Activated naive CD4-positive, alpha-beta T cell treated with anti-CD3 and anti-CD28 coated beads, Interleukin-2, amount 50 U/mL, for 72 hours (primary cell): ENCODE data around the gene ARHGEF35. TPM values are rescaled to one million over a fixed set of nuclear protein-coding genes. Genes with fewer than 3 reads are reported as not detected.
"Not testable (repeated sequence)": the region's sequence is repeated elsewhere in the genome, so short reads cannot be mapped to it uniquely, and the experiment has no call there.

Experiments used
- ATAC-seq, 2 donors: fragments of 150-1000 bp; cut with Tn5 transposase; 2 replicates each; pipeline ENCODE4 v1.10.0; 2021; ENCODE audit warnings: mild to moderate bottlenecking in 2 of 2, moderate library complexity in 2 of 2
- DNase-seq, 2 donors: peaks; one replicate each; pipeline ENCODE4 v3.0.0; 2021 to 2022; ENCODE audit warnings: low spot score in 2 of 2
- H3K27ac Mint-ChIP-seq, 2 donors: one replicate each; pipeline ENCODE4 v1.8.0; 2022; ENCODE audit warnings: mild to moderate bottlenecking in 2 of 2, mixed read lengths in 2 of 2
- H3K36me3 Mint-ChIP-seq, 2 donors: one replicate each; pipeline ENCODE4 v1.8.0; 2022; ENCODE audit warnings: mixed read lengths in 2 of 2
- H3K9me3 Mint-ChIP-seq, 2 donors: one replicate each; pipeline ENCODE4 v1.8.0; 2022; ENCODE audit warnings: mixed read lengths in 2 of 2
- total RNA-seq, 2 donors: library from RNA; stranded (reverse); gene quantifications; one replicate each; pipeline ENCODE4 v1.2.3, GENCODE V29; 2022

Gene ARHGEF35
- total RNA-seq: 1 to 10 TPM in 1 of 2 donors, under 1 TPM in 1; 0.19 to 4.6 TPM

GRCh38 chr7:144195212-144195872 is at the start of gene ARHGEF35:
Gene ARHGEF35, minus strand, starts transcription at chr7:144195833. Its CDS starts 7,450 bp downstream, at chr7:144188383.
- ATAC-seq: peak; percentile 75 to 83
- not testable (repeated sequence) for H3K27ac Mint-ChIP-seq, DNase-seq, H3K9me3 Mint-ChIP-seq, H3K36me3 Mint-ChIP-seq

GRCh38 chr7:144245372-144245771 is 49.7 kb upstream of the ARHGEF35 start:
- H3K36me3 Mint-ChIP-seq, DNase-seq, H3K9me3 Mint-ChIP-seq, H3K27ac Mint-ChIP-seq, ATAC-seq: not testable (repeated sequence)

- not testable (repeated sequence) for DNase-seq, H3K36me3 Mint-ChIP-seq, ATAC-seq, H3K27ac Mint-ChIP-seq, H3K9me3 Mint-ChIP-seq
Measured at GRCh38 chr7:144239365-144239764, 43.7 kb upstream of the ARHGEF35 start, which contains the start of gene OR2A42. Gene OR2A42, minus strand, starts transcription at chr7:144239605. Its CDS starts 6,762 bp downstream, at chr7:144232843.

- not testable (repeated sequence) for DNase-seq, ATAC-seq, H3K9me3 Mint-ChIP-seq, H3K36me3 Mint-ChIP-seq, H3K27ac Mint-ChIP-seq
Measured at GRCh38 chr7:144238530-144239082, 43.0 kb upstream of the ARHGEF35 start.

GRCh38 chr7:144233039-144233438 is 37.4 kb upstream of the ARHGEF35 start:
- DNase-seq, ATAC-seq, H3K9me3 Mint-ChIP-seq, H3K27ac Mint-ChIP-seq, H3K36me3 Mint-ChIP-seq: not testable (repeated sequence)

- DNase-seq, ATAC-seq, H3K27ac Mint-ChIP-seq, H3K9me3 Mint-ChIP-seq, H3K36me3 Mint-ChIP-seq: not testable (repeated sequence)
Measured at GRCh38 chr7:144231027-144231426, 35.4 kb upstream of the ARHGEF35 start.

- DNase-seq, H3K9me3 Mint-ChIP-seq, H3K27ac Mint-ChIP-seq, H3K36me3 Mint-ChIP-seq, ATAC-seq: not testable (repeated sequence)
Measured at GRCh38 chr7:144228810-144229209, 33.2 kb upstream of the ARHGEF35 start.

GRCh38 chr7:144226866-144227265 is 31.2 kb upstream of the ARHGEF35 start:
- not testable (repeated sequence) for H3K27ac Mint-ChIP-seq, ATAC-seq, H3K9me3 Mint-ChIP-seq, H3K36me3 Mint-ChIP-seq, DNase-seq

- H3K27ac Mint-ChIP-seq, H3K36me3 Mint-ChIP-seq, H3K9me3 Mint-ChIP-seq, DNase-seq, ATAC-seq: not testable (repeated sequence)
Measured at GRCh38 chr7:144223675-144224074, 28.0 kb upstream of the ARHGEF35 start.

GRCh38 chr7:144220531-144220930 is 24.9 kb upstream of the ARHGEF35 start:
- H3K27ac Mint-ChIP-seq, DNase-seq, ATAC-seq, H3K36me3 Mint-ChIP-seq, H3K9me3 Mint-ChIP-seq: not testable (repeated sequence)

- H3K9me3 Mint-ChIP-seq, H3K36me3 Mint-ChIP-seq, H3K27ac Mint-ChIP-seq, DNase-seq: not testable (repeated sequence)
- ATAC-seq: peak; percentile 28 to 49
Measured at GRCh38 chr7:144219149-144219548, 23.5 kb upstream of the ARHGEF35 start.

GRCh38 chr7:144218581-144218980 is 22.9 kb upstream of the ARHGEF35 start:
- H3K27ac Mint-ChIP-seq, ATAC-seq, DNase-seq: not testable (repeated sequence)

GRCh38 chr7:144217200-144217599 is 21.6 kb upstream of the ARHGEF35 start:
- not testable (repeated sequence) for ATAC-seq, H3K36me3 Mint-ChIP-seq, H3K27ac Mint-ChIP-seq, DNase-seq, H3K9me3 Mint-ChIP-seq

More at GRCh38 chr7:144218581-144218980, 22.9 kb upstream of the ARHGEF35 start:
- H3K9me3 Mint-ChIP-seq, H3K36me3 Mint-ChIP-seq: not testable (repeated sequence)

- not testable (repeated sequence) for DNase-seq, H3K36me3 Mint-ChIP-seq, H3K9me3 Mint-ChIP-seq, H3K27ac Mint-ChIP-seq, ATAC-seq
Measured at GRCh38 chr7:144205306-144205705, 9.7 kb upstream of the ARHGEF35 start.

- not testable (repeated sequence) for DNase-seq, H3K27ac Mint-ChIP-seq, ATAC-seq, H3K36me3 Mint-ChIP-seq, H3K9me3 Mint-ChIP-seq
Measured at GRCh38 chr7:144203086-144203485, 7.5 kb upstream of the ARHGEF35 start.

- H3K27ac Mint-ChIP-seq, H3K36me3 Mint-ChIP-seq, DNase-seq, H3K9me3 Mint-ChIP-seq: not testable (repeated sequence)
- ATAC-seq: peak; percentile 81 to 94
Measured at GRCh38 chr7:144201978-144202377, 6.3 kb upstream of the ARHGEF35 start.

GRCh38 chr7:144198934-144199333 is 3.3 kb upstream of the ARHGEF35 start:
- H3K36me3 Mint-ChIP-seq, ATAC-seq, DNase-seq, H3K9me3 Mint-ChIP-seq, H3K27ac Mint-ChIP-seq: not testable (repeated sequence)

- not testable (repeated sequence) for DNase-seq, H3K27ac Mint-ChIP-seq, ATAC-seq, H3K36me3 Mint-ChIP-seq, H3K9me3 Mint-ChIP-seq
Measured at GRCh38 chr7:144194453-144194852, 1.2 kb downstream of the ARHGEF35 start.
